ENCODE measurements around the gene PLAU.

DNA sequence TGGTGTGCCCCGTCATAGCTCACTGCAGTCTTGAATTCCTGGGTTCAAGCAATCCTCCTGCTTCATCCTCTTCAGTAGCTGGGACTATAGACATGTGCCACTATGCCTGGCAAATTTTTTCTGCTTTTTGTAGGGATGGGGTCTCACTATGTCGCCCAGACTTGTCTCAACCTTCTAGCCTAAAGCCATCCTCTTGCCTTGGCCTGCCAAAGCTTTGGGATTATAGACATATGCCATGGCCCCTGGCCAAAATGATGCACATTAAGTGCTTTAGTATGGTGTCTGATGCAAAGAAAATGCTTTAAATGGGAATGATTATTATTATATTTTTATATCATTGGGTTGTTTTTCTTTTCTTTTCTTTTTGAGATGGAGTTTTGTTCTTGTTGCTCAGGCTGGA lies 53.8 kb downstream of the PLAU start:
- TF ChIP-seq, protein P1, sequence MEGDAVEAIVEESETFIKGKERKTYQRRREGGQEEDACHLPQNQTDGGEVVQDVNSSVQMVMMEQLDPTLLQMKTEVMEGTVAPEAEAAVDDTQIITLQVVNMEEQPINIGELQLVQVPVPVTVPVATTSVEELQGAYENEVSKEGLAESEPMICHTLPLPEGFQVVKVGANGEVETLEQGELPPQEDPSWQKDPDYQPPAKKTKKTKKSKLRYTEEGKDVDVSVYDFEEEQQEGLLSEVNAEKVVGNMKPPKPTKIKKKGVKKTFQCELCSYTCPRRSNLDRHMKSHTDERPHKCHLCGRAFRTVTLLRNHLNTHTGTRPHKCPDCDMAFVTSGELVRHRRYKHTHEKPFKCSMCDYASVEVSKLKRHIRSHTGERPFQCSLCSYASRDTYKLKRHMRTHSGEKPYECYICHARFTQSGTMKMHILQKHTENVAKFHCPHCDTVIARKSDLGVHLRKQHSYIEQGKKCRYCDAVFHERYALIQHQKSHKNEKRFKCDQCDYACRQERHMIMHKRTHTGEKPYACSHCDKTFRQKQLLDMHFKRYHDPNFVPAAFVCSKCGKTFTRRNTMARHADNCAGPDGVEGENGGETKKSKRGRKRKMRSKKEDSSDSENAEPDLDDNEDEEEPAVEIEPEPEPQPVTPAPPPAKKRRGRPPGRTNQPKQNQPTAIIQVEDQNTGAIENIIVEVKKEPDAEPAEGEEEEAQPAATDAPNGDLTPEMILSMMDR (IDR thresholded peaks at IDR 0.05): no peak
- TF ChIP-seq POLR2A (IDR thresholded peaks at IDR 0.05) (no peak), EP300 (IDR thresholded peaks at IDR 0.05) (no peak)

Measured in stomach (tissue), 4 donors.